Measurements from ENCODE around the gene CAMKMT.

DNA sequence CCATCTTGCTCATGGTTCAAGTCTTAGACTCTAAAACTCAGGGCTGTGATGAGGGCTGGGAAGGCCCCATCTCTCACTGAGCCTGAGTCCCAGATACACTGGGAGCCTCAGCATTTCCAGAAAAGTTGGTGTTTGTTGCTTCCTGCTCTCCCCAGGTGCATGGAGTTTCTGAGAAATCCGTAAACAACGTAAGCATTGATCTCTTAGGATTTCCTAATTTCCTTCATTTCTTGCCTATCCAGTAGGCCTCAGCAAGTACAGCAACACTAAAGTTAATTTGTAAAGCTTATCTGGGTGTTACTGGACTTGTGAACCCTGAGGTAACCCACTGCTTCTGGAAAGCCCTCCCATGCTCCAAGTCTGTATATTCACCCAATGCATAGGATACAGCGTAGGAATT lies 380.3 kb downstream of the CAMKMT start:
- TF ChIP-seq CTCF (IDR thresholded peaks at IDR 0.05; ENCODE audit: insufficient read depth, low read length, poor library complexity, severe bottlenecking), result no peak
- TF ChIP-seq EZH2phosphoT487 (conservative IDR thresholded peaks at IDR 0.05; ENCODE audit: low read length), result no peak
